Amygdala (tissue), 56 donors: Measurements from ENCODE around the gene TMCO4.
"Not testable (repeated sequence)": the region's sequence is repeated elsewhere in the genome, so short reads cannot be mapped to it uniquely, and the experiment has no call there.

Source experiments
- DNase-seq, 56 donors: peaks; one replicate each; lab custom pipeline; 2025; lab: John Stamatoyannopoulos, UW

The TMCO4 gene

GRCh38 chr1:19814244-19814661 is 14.5 kb upstream of the TMCO4 start:
- no peak for DNase-seq

- no peak for DNase-seq
These were observed 13.9 kb upstream of the TMCO4 start for GRCh38 chr1:19813643-19813960.

- DNase-seq, result no peak
These were observed 13.3 kb upstream of the TMCO4 start for GRCh38 chr1:19812875-19813642.

- DNase-seq, result no peak
These were observed 11.6 kb upstream of the TMCO4 start for GRCh38 chr1:19811206-19811851.

GRCh38 chr1:19809044-19809750 is 9.5 kb upstream of the TMCO4 start:
- no peak for DNase-seq

- DNase-seq, result no peak
These were observed 8.6 kb upstream of the TMCO4 start for GRCh38 chr1:19808351-19808750.

- no peak for DNase-seq
These were observed 5.1 kb upstream of the TMCO4 start for GRCh38 chr1:19804831-19805251.

GRCh38 chr1:19802269-19802668 is 2.6 kb upstream of the TMCO4 start:
- no peak for DNase-seq

GRCh38 chr1:19800076-19800804 is 524 bp upstream of the TMCO4 start:
- peak in 3 of 56 donors; percentile 4 to 17 (median 14) for DNase-seq

- no peak for DNase-seq
These were observed 1.1 kb downstream of the TMCO4 start for GRCh38 chr1:19798486-19799229.

- DNase-seq, result no peak
These were observed 1.9 kb downstream of the TMCO4 start for GRCh38 chr1:19797827-19798226.

GRCh38 chr1:19794583-19794982 is 5.1 kb downstream of the TMCO4 start:
- DNase-seq, result no peak

GRCh38 chr1:19793360-19794046 is 6.2 kb downstream of the TMCO4 start:
- DNase-seq, result no peak

GRCh38 chr1:19792237-19793002 is 7.3 kb downstream of the TMCO4 start:
- no peak for DNase-seq

- DNase-seq, result not testable (repeated sequence)
These were observed 9.4 kb downstream of the TMCO4 start for GRCh38 chr1:19790061-19790975.

GRCh38 chr1:19786988-19787423 is 12.7 kb downstream of the TMCO4 start:
- no peak for DNase-seq

- no peak for DNase-seq
These were observed 14.1 kb downstream of the TMCO4 start for GRCh38 chr1:19785660-19786059.
